GM10266 (cell line): ENCODE results near the gene CABP5.

Experiments used
- DNase-seq: peaks from one replicate; pipeline ENCODE4 v3.0.0; 2012; ENCODE audit errors: extremely low spot score
- TF ChIP-seq, protein P1 (sequence below): IDR thresholded peaks from 2 replicates; pipeline ENCODE4 v1.5.1; 2012; ENCODE audit warnings: mild to moderate bottlenecking, low read depth; ENCODE audit not compliant: control insufficient read depth, insufficient read depth; ENCODE audit errors: missing control alignments

The CABP5 gene

DNA sequence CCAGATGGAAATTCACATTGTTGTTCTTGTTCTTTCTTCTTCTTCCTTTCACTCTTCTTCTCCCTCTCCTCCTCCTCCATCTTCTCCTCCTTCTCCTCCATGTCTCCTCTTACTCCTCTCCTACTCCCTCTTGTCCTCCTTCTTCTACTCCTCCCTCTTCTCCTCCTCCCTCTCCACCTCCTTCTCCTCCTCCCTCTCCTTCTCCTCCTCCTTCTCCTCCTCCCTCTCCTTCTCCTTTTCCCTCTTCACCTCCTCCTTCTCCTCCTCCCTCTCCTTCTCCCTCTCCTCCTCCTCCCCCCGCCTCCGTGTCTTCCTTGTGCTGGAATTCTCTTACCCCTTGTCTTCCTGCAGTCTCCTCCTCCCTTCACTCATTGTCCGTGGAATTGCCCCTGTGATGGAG lies 18.4 kb downstream of the CABP5 start:
- DNase-seq = no peak
- TF ChIP-seq, protein P1, sequence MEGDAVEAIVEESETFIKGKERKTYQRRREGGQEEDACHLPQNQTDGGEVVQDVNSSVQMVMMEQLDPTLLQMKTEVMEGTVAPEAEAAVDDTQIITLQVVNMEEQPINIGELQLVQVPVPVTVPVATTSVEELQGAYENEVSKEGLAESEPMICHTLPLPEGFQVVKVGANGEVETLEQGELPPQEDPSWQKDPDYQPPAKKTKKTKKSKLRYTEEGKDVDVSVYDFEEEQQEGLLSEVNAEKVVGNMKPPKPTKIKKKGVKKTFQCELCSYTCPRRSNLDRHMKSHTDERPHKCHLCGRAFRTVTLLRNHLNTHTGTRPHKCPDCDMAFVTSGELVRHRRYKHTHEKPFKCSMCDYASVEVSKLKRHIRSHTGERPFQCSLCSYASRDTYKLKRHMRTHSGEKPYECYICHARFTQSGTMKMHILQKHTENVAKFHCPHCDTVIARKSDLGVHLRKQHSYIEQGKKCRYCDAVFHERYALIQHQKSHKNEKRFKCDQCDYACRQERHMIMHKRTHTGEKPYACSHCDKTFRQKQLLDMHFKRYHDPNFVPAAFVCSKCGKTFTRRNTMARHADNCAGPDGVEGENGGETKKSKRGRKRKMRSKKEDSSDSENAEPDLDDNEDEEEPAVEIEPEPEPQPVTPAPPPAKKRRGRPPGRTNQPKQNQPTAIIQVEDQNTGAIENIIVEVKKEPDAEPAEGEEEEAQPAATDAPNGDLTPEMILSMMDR = no peak

DNA sequence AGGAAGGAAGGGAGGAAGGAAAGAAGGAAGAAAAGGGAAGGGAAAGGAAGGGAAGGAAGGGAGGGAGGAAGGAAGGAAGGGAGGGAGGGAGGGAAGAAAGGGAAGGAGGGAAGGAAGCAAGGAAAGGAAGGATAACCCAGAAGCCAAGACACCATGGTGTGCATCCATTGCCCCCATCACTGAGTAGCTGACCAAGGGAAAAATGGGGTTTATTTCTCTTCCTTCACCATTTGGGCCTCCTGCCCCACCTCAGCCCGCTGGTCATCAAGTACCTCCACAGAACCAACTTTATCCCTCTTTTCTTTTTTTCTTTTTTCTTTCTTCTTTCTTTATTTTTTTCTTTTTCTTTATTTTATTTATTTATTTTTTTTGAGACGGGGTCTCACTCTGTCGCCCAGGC lies 20.4 kb downstream of the CABP5 start:
- TF ChIP-seq, protein P1 = no peak
- no peak for DNase-seq

- TF ChIP-seq, protein P1 = no peak
- DNase-seq = no peak
These were observed 20.9 kb downstream of the CABP5 start for GRCh38 chr19:48023011-48023410.

- TF ChIP-seq, protein P1 = no peak
- no peak for DNase-seq
These were observed 23.2 kb downstream of the CABP5 start for GRCh38 chr19:48020686-48021085.

DNA sequence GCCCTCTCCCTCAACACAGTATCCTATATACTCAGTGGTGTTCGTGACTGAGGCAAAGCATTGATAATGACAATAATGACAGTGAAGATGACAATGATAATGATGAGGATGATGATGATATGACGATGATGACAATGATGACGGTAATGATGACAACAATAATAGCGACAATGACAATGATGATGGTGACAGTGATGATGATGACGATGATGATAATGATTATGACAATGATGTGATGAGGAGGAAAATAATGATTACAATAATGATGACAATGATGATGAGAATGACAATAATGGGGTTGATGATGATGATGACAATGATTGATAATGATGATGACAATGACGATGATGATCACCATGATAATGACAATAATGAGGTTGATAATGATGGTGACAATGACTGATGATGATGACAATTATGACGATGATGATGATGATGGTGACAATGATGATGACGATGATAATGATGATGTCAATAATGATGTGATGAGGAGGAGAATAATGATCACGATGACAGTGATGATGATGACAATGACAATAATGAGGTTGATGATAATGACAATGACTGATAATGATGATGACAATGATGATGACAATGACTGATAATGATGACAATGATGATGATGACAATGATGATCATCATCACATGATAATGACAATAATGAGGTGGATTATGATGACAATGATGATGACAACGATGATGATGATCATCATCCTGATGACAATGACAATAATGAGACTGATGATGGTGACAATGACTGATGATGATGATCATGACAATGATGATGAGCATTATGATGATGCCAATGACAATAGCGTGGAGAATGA lies 32.7 kb downstream of the CABP5 start:
- DNase-seq = no peak
- TF ChIP-seq, protein P1 = no peak

DNA sequence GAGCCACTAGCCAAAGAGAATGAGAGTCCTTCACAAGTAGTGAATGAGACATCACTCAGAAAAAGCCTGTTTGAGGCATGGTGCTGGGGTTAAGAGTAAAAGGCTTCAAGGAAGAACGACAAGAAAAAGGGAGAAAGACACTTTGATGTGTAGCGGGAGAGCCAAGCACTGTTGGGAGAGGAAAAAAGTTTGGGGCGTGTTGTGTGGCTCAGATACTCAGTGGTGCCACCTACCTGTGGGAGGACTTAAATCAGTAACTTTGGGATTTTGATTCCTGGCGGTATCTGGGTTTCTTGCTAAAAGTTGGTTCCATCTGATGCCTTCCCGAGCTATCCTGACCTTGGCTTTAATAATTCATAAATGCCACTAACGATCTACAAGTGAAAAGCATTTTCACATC lies 37.1 kb downstream of the CABP5 start:
- TF ChIP-seq, protein P1 = peak; percentile 27
- DNase-seq = no peak

DNA sequence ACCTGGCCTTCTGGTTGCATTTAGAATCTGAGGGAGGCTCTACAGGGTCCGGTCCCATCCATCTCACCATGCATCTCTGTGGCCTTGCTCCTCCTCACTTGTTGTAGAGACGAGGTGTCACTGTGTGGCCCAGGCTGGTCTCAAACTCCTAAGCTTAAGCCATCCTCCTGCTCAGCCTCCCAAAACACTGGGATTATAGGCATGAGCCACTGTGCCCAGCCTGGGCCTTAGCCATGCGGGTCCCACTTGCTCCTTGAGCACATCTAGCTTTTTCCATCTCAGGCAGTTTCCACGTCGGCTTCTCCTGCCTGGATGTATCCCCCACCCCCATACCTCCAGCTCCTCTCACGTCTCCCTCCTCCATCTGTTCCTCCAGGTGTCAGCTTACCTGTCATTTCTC lies 39.6 kb downstream of the CABP5 start:
- TF ChIP-seq, protein P1 = no peak
- no peak for DNase-seq
